Endothelial cell of hepatic sinusoid (primary cell): ENCODE measurements around the gene NLGN4X.

Experiments used
- in situ Hi-C: cut with HindIII; loops from 2 replicates; pipeline ENCODE4 v1.10.0; 2017; ENCODE audit warnings: low sequenced_read_pairs

Gene NLGN4X

GRCh38 chrX:5876984-5877596 is 351.6 kb downstream of the NLGN4X start:
- in situ Hi-C loops, result no loop called here

- in situ Hi-C loops, result no loop called here
Observed at GRCh38 chrX:5870238-5870637, 358.4 kb downstream of the NLGN4X start.

- in situ Hi-C loops, result no loop called here
Observed at GRCh38 chrX:5869786-5870185, 358.9 kb downstream of the NLGN4X start.

GRCh38 chrX:5867778-5868177 is 360.9 kb downstream of the NLGN4X start:
- in situ Hi-C loops, result no loop called here

GRCh38 chrX:5857232-5857631 is 371.4 kb downstream of the NLGN4X start:
- in situ Hi-C loops, result no loop called here

- in situ Hi-C loops, result no loop called here
Observed at GRCh38 chrX:5852941-5853340, 375.7 kb downstream of the NLGN4X start.

- in situ Hi-C loops, result no loop called here
Observed at GRCh38 chrX:5842601-5843000, 386.1 kb downstream of the NLGN4X start.
